CD14-positive monocyte (primary cell): ENCODE results near the gene CCNY. TPM values are rescaled to one million over a fixed set of nuclear protein-coding genes. Genes with fewer than 3 reads are reported as not detected.

ENCODE experiments used
- DNase-seq, 3 donors: peaks; one replicate each; pipeline ENCODE4 v3.0.0-alpha.2; 2011 to 2022
- H2AFZ ChIP-seq: 2 replicates; pipeline ENCODE4 v1.6.0; 2012; ENCODE audit warnings: mild to moderate bottlenecking, low read depth, low read length, inconsistent platforms; ENCODE audit not compliant: insufficient read depth, poor library complexity, severe bottlenecking
- H3K27ac ChIP-seq, 2 donors: 1 replicate in 1 of 2; 2 replicates in 1 of 2; pipeline ENCODE4 v1.5.1; 2012 to 2013; ENCODE audit warnings: low read length in 2 of 2, control low read depth in 1 of 2, inconsistent platforms in 1 of 2, low read depth in 1 of 2, mild to moderate bottlenecking in 1 of 2
- H3K27me3 ChIP-seq, 2 donors: one replicate each; pipeline versions ENCODE4 v1.6.0 to v1.6.1; 2011 to 2013; ENCODE audit warnings: low read length in 2 of 2; ENCODE audit not compliant: control insufficient read depth in 2 of 2, insufficient read depth in 2 of 2
- H3K36me3 ChIP-seq, 2 donors: replicated peaks in 1 of 2; 1 replicate in 1 of 2; 2 replicates in 1 of 2; pipeline versions ENCODE4 v1.5.1 to v1.6.1; 2012 to 2013; ENCODE audit warnings: low read length in 2 of 2, control low read depth in 1 of 2, inconsistent platforms in 1 of 2, mild to moderate bottlenecking in 1 of 2; ENCODE audit not compliant: insufficient read depth in 2 of 2, control insufficient read depth in 1 of 2
- H3K4me1 ChIP-seq, 2 donors: 1 replicate in 1 of 2; 2 replicates in 1 of 2; pipeline versions ENCODE4 v1.5.1 to v1.6.1; 2012 to 2013; ENCODE audit warnings: low read length in 2 of 2, control low read depth in 1 of 2, inconsistent platforms in 1 of 2, mild to moderate bottlenecking in 1 of 2, moderate library complexity in 1 of 2; ENCODE audit not compliant: insufficient read depth in 2 of 2, control insufficient read depth in 1 of 2
- H3K4me2 ChIP-seq: replicated peaks from 2 replicates; pipeline ENCODE3; 2012; ENCODE audit warnings: low read length, moderate library complexity, mild to moderate bottlenecking; ENCODE audit not compliant: poor library complexity, severe bottlenecking; ENCODE audit errors: extremely low read depth
- H3K4me3 ChIP-seq, 3 experiments: fragments of 200-600 bp in 1 of 3; sonication (generic) in 1 of 3; replicated peaks in 1 of 3; 1 replicate in 2 of 3; 2 replicates in 1 of 3; pipeline ENCODE4 v1.5.1; 2011 to 2013; ENCODE audit warnings: low read length in 3 of 3, mild to moderate bottlenecking in 3 of 3, control low read depth in 2 of 3, low read depth in 2 of 3, inconsistent platforms in 1 of 3, moderate library complexity in 1 of 3
- H3K79me2 ChIP-seq: 2 replicates; pipeline ENCODE4 v1.6.0; 2012; ENCODE audit warnings: mild to moderate bottlenecking, control low read depth, inconsistent platforms, low read length, moderate library complexity; ENCODE audit not compliant: insufficient read depth
- H3K9ac ChIP-seq: 2 replicates; pipeline ENCODE4 v1.6.0; 2017; ENCODE audit warnings: low read length, mild to moderate bottlenecking; ENCODE audit not compliant: insufficient read depth, poor library complexity, severe bottlenecking
- H3K9me3 ChIP-seq, 2 donors: replicated peaks in 1 of 2; 1 replicate in 1 of 2; 2 replicates in 1 of 2; pipeline versions ENCODE4 v1.5.1 to v1.6.1; 2012 to 2013; ENCODE audit warnings: low read length in 2 of 2, control low read depth in 1 of 2; ENCODE audit not compliant: control insufficient read depth in 1 of 2, insufficient read depth in 1 of 2
- H4K20me1 ChIP-seq: 2 replicates; pipeline ENCODE4 v1.6.0; 2012; ENCODE audit warnings: mild to moderate bottlenecking, low read length, control low read depth, moderate library complexity; ENCODE audit not compliant: insufficient read depth
- H3K27ac Mint-ChIP-seq, 7 donors: one replicate each; pipeline ENCODE4 v1.8.0; 2020; ENCODE audit warnings: mild to moderate bottlenecking in 7 of 7, mixed read lengths in 7 of 7, moderate library complexity in 6 of 7, inconsistent platforms in 2 of 7
- H3K27me3 Mint-ChIP-seq, 3 donors: one replicate each; pipeline ENCODE4 v1.8.0; 2021 to 2022; ENCODE audit warnings: low read depth in 3 of 3, mild to moderate bottlenecking in 3 of 3, mixed read lengths in 3 of 3, moderate library complexity in 3 of 3, inconsistent platforms in 1 of 3
- H3K36me3 Mint-ChIP-seq, 2 donors: one replicate each; pipeline ENCODE4 v1.8.0; 2020; ENCODE audit warnings: mixed read lengths in 2 of 2, inconsistent platforms in 1 of 2, mild to moderate bottlenecking in 1 of 2
- H3K4me1 Mint-ChIP-seq: one replicate; pipeline ENCODE4 v1.8.0; 2020; ENCODE audit warnings: mild to moderate bottlenecking, mixed read lengths
- H3K4me3 Mint-ChIP-seq, 2 donors: one replicate each; pipeline ENCODE4 v1.8.0; 2020; ENCODE audit warnings: mild to moderate bottlenecking in 2 of 2, mixed read lengths in 2 of 2, moderate library complexity in 1 of 2
- H3K9me3 Mint-ChIP-seq, 7 donors: one replicate each; pipeline ENCODE4 v1.8.0; 2020 to 2022; ENCODE audit warnings: mixed read lengths in 7 of 7, mild to moderate bottlenecking in 6 of 7, moderate library complexity in 6 of 7, inconsistent platforms in 2 of 7
- WGBS: methylation state at CpG from one replicate; pipeline ENCODE4 v1.1.5; 2013; ENCODE audit warnings: missing lambda C conversion rate; ENCODE audit not compliant: insufficient coverage; 5-methylcytosine and 5-hydroxymethylcytosine counted together
- intact Hi-C, 2 donors: fragments of 100-400 bp; cut with micrococcal nuclease; formaldehyde crosslinking; loops; one replicate each; pipeline versions ENCODE4 v1.15.0 to v1.15.1; 2023
- polyA plus RNA-seq, 3 donors: library from polyadenylated mRNA; depleted of rRNA in 1 of 3; unstranded in 2 of 3; stranded (reverse) in 1 of 3; fragments of 300-500 nt in 2 of 3; fragments of >200 nt in 1 of 3; fragmentation: Illumina TruSeq in 2 of 3; gene quantifications; 1 replicate in 2 of 3; 2 replicates in 1 of 3; pipeline ENCODE4 v1.2.3, GENCODE V29; 2012 to 2021
- TF ChIP-seq, protein P1 (sequence below): fragments of 200-600 bp; IDR thresholded peaks from one replicate; pipeline ENCODE4 v1.8.0; 2022; ENCODE audit warnings: antibody characterized with exemption, mild to moderate bottlenecking

Gene CCNY
- polyA plus RNA-seq, 3 donors = 39.9 to 116 (median 64.8) TPM

DNA sequence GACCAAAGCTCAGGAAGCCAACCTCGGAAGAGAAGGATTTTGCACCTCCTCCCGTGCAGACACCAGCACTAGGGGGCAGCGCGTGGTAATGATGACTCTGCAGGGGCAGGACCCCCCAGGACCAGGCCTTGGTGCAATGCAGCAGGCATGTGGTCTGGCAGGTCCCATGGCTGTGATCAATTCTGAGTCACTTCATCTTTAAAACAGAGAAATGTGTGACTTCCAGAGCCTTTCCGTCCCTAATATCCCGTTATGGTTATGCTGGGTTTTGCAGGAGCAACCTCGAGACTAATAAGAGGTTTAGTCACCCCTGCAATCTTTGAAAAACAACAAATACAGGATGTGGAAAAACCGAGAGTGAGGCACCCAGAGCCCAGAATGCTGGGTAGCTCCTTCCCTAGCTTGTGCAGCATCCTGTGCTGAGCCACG is 238.6 kb downstream of the CCNY start:
- H3K27ac ChIP-seq = no peak overlapping the region
- no peaks in the 10 kb centered on the region for H3K27me3 ChIP-seq
- peaks cover 33 to 56% of the 10 kb centered on the region in 2 donors for H3K36me3 ChIP-seq
- H3K27ac Mint-ChIP-seq = no peak overlapping the region
- intact Hi-C loops = no loop called here
- H3K9me3 Mint-ChIP-seq = peaks cover 0 to 2% (median 0%) of the 10 kb centered on the region in 7 donors
- no peak overlapping the region for H2AFZ ChIP-seq
- no peak overlapping the region for H3K4me3 ChIP-seq
- H3K4me1 ChIP-seq = no peaks in the 10 kb centered on the region
- H3K4me3 Mint-ChIP-seq = no peak overlapping the region
- H3K27me3 Mint-ChIP-seq = peaks cover 0 to 6% (median 2%) of the 10 kb centered on the region in 3 donors
- H3K36me3 Mint-ChIP-seq = peaks cover 35 to 53% of the 10 kb centered on the region in 2 donors
- no peak overlapping the region for H3K4me2 ChIP-seq
- no peak for DNase-seq
- H3K79me2 ChIP-seq = no peaks in the 10 kb centered on the region
- peaks cover 4% of the 10 kb centered on the region for H4K20me1 ChIP-seq
- 83% methylated on average over 4 of the region's 9 CpGs for WGBS
- TF ChIP-seq, protein P1, sequence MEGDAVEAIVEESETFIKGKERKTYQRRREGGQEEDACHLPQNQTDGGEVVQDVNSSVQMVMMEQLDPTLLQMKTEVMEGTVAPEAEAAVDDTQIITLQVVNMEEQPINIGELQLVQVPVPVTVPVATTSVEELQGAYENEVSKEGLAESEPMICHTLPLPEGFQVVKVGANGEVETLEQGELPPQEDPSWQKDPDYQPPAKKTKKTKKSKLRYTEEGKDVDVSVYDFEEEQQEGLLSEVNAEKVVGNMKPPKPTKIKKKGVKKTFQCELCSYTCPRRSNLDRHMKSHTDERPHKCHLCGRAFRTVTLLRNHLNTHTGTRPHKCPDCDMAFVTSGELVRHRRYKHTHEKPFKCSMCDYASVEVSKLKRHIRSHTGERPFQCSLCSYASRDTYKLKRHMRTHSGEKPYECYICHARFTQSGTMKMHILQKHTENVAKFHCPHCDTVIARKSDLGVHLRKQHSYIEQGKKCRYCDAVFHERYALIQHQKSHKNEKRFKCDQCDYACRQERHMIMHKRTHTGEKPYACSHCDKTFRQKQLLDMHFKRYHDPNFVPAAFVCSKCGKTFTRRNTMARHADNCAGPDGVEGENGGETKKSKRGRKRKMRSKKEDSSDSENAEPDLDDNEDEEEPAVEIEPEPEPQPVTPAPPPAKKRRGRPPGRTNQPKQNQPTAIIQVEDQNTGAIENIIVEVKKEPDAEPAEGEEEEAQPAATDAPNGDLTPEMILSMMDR = no peak
- H3K9me3 ChIP-seq = no peaks in the 10 kb centered on the region
- no peaks in the 10 kb centered on the region for H3K4me1 Mint-ChIP-seq
- H3K9ac ChIP-seq = no peak overlapping the region

DNA sequence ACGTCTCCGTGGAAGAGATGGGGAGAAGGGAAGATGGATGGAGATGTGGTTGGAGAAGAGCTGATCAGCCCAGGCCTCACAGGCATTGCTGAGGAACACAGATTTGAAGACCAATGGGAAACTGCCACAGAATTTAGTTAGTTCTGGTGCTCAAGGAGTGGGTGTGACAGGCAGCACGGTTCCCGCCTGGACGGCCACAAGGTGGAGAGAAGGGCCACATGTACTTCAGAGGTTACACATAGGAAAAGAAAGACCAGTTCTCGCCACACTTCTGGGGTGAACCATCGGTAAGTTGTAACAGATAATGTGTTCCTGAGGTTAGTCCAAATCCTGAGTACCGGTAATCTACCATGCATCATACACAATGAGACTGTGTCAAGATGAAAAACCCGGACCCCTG is 239.3 kb downstream of the CCNY start:
- TF ChIP-seq, protein P1 = no peak
- Mint-ChIP-seq H3K27me3 (peaks cover 0 to 6% (median 2%) of the 10 kb centered on the region in 3 donors), H3K27ac (peak overlapping the region in 1 of 7 donors; percentile 12), H3K36me3 (peaks cover 35 to 49% of the 10 kb centered on the region in 2 donors), H3K4me3 (no peak overlapping the region), H3K4me1 (no peaks in the 10 kb centered on the region), H3K9me3 (peaks cover 0 to 2% (median 0%) of the 10 kb centered on the region in 7 donors)
- no peak overlapping the region for H3K4me2 ChIP-seq
- no peak overlapping the region for H2AFZ ChIP-seq
- intact Hi-C loops = no loop called here
- H3K9me3 ChIP-seq = no peaks in the 10 kb centered on the region
- H3K4me1 ChIP-seq = no peaks in the 10 kb centered on the region
- peaks cover 4% of the 10 kb centered on the region for H4K20me1 ChIP-seq
- H3K36me3 ChIP-seq = peaks cover 31 to 49% of the 10 kb centered on the region in 2 donors
- no peak overlapping the region for H3K4me3 ChIP-seq
- 98% methylated on average over 6 of the region's 9 CpGs for WGBS
- H3K27me3 ChIP-seq = no peaks in the 10 kb centered on the region
- no peaks in the 10 kb centered on the region for H3K79me2 ChIP-seq
- no peak for DNase-seq
- H3K27ac ChIP-seq = no peak overlapping the region
- H3K9ac ChIP-seq = no peak overlapping the region
